D341Med (cell line): ENCODE measurements around the gene SMYD4.
A peak's percentile ranks its signal among the peaks of the same experiment; 100 is the strongest.
"Not testable (repeated sequence)": the region's sequence is repeated elsewhere in the genome, so short reads cannot be mapped to it uniquely, and the experiment has no call there.

Experiments used
- DNase-seq: peaks from one replicate; pipeline ENCODE4 v3.0.0; 2012; ENCODE audit warnings: low spot score

The SMYD4 gene

GRCh38 chr17:1783271-1783670 lies 46.4 kb downstream of the SMYD4 start:
- DNase-seq, result no peak

- no peak for DNase-seq
These were observed 47.5 kb downstream of the SMYD4 start for GRCh38 chr17:1782171-1782567.

DNA sequence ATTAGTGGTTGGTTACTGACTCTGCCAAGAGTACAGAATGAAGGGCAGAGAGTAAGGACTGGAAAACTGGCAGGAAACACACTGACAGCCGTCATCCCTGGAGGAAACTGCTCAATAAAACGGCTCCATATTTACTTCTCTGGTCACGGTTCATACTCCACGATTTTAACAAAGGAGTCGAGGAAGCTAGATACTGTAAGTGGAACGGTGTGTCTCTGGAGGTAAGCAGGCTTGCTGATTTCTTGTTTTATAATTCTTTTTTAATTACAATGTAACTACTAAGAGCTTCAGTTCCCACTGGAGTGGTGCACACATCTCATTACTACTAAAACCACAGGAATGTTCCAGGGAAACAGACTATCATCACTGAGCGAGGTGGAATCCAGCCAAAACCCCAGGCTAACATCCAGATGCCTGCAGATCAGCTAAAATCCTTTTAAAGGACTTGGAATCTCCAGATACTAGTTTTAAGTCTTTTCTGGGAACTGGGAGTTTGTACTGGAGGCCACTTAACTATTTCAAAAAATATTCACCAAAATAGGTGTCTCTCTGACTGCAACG lies 50.1 kb downstream of the SMYD4 start:
- no peak for DNase-seq

DNA sequence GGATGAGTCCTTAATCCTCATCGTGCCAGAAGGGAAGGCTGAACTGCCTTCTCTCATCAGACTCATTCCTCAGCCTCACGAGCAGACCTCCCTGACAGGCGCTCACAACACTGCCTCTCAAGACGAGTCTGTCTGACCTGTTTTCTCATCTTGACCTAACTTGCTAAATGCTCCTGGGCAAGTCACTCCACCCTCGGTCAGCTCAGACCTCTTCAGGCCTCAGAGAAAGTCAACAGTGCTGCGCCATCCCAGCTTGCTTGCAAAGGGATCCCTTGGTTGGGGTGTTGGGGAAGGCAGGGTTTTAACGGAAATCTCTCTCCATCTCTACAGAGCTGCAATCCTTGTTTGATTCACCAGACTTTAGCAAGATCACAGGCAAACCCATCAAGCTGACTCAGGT lies 52.8 kb downstream of the SMYD4 start:
- DNase-seq, result no peak

GRCh38 chr17:1776328-1776727 lies 53.4 kb downstream of the SMYD4 start:
- no peak for DNase-seq

DNA sequence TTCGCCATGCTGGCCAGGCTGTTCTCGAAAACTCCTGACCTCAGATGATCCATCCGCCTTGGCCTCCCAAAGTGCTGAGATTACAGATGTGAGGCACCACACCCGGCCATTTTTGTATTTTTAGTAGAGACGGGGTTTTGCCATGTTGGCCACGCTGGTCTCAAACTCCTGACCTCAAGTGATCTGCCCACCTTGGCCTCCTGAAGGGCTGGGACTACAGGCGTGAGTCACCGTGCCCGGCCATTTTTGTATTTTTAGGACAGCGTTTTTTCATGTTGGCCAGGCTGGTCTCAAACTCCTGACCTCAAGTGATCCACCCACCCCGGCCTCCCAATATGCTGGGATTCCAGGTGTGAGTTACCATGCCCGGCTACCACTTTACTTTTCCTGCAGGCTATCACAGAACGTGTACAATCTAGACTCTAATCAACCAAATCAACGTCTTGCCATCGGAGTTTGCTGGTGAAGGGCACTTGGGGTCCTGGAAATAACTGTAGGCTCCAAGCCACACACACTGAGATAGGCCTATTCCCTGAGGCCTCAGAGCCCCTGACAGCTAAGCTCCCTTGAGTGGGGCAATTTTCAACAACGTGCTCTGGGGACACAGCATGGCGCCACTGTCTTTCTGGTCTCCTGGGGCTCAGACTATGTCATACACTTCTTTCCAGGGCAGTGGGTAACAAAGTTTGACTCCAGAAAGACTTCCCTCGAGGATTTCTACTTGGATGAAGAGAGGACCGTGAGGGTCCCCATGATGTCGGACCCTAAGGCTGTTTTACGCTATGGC lies 55.1 kb downstream of the SMYD4 start:
- peak; percentile 58 for DNase-seq

DNA sequence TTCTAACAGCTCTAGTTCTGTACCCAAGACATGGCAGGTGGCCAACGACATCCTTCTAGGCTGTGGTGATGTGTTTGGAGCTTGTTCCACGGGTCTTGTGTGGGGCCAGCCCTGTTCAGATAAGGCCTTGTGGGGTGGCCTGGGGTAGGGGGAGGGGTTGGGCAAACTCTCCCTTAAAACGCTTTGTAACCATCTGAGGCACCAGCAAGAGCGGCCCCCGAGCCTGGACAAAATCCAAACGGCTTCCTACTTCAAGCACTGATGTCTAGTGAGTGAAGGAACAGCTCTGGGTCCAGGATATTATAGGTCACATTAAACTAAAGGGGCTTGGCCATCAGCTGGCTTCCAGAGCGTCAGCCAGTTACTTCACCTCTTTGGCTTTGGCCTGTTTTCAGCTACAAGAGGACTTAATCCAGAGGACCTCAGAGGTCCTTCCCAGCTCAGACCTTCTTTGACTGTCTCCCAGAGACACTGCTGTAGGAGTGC lies 56.0 kb downstream of the SMYD4 start:
- DNase-seq, result no peak

GRCh38 chr17:1773000-1773695 lies 56.6 kb downstream of the SMYD4 start:
- not testable (repeated sequence) for DNase-seq

DNA sequence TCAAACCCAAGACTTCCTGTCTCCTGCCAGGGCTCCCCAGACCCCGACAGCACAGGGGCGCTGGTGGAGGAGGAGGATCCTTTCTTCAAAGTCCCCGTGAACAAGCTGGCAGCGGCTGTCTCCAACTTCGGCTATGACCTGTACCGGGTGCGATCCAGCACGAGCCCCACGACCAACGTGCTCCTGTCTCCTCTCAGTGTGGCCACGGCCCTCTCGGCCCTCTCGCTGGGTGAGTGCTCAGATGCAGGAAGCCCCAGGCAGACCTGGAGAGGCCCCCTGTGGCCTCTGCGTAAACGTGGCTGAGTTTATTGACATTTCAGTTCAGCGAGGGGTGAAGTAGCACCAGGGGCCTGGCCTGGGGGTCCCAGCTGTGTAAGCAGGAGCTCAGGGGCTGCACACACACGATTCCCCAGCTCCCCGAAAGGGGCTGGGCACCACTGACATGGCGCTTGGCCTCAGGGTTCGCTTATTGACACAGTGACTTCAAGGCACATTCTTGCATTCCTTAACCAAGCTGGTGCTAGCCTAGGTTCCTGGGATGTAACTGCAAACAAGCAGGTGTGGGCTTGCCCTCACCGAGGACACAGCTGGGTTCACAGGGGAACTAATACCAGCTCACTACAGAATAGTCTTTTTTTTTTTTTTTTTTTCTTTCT lies 59.8 kb downstream of the SMYD4 start:
- no peak for DNase-seq

- no peak for DNase-seq
These were observed 62.3 kb downstream of the SMYD4 start for GRCh38 chr17:1767358-1767757.

DNA sequence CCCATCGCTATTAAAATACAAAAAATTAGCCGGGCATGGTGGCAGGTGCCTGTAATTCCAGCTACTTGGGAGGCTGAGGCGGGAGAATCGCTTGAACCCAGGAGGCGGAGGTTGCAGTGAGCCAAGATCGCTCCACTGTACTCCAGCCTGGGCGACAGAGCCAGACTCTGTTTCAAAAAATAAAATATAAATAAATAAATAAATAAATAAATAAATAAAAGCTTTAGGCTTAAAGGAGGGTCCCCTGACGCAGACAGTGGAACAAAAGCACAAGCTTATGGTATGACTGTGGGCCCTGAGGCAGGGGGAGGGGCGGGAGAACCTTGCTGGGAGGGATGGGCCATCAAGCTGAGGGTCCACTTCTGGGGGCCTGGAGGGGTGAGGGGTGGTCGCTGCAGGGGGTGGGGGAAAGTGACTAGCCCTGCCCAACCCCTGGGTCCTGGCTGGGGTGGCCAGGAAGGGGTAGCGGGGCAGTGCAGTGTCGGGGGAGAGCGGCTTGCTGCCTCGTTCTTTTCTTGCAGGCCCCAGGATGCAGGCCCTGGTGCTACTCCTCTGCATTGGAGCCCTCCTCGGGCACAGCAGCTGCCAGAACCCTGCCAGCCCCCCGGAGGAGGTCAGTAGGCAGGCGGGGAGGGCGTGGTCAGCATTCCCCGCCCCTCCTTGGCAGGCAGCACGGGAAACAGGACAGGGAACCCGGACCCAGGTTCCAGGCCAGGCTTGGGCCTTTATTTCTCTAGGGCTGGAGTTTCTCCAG lies 63.1 kb downstream of the SMYD4 start:
- DNase-seq, result no peak

DNA sequence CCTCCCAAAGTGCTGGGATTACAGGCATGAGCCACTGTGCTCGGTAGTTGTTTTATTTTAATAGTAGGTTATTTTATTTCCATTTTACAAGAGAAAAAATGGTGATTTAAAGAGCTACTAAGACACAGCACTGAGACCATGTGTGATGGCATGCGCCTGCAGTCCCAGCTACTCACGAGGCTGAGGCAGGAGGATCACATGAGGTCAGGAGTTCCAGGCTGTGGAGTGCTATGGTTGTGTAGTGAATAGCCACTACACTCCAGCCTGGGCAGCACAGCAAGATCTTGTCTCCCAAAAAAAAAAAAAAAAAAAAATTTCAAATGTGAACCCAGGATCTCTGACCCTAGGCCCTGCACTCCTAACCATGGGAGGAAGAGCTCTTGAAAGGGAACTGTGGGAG lies 64.1 kb downstream of the SMYD4 start:
- no peak for DNase-seq

DNA sequence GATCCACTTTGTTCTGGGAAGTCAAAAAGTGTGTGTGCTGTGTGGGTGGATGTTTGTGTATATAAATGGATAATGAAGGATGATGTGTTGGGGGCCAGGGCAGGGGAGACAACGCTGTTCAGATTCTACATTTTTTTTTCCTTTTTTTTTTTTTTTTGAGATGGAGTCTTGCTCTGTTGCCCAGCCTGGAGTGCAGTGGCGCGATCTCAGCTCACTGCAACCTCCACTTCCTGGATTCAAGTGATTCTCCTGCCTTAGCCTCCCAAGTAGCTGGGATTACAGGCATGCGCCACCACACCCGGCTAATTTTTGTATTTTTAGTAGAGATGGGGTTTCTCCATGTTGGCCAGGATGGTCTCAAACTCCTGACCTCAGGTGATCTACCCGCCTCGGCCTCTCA lies 65.0 kb downstream of the SMYD4 start:
- not testable (repeated sequence) for DNase-seq

DNA sequence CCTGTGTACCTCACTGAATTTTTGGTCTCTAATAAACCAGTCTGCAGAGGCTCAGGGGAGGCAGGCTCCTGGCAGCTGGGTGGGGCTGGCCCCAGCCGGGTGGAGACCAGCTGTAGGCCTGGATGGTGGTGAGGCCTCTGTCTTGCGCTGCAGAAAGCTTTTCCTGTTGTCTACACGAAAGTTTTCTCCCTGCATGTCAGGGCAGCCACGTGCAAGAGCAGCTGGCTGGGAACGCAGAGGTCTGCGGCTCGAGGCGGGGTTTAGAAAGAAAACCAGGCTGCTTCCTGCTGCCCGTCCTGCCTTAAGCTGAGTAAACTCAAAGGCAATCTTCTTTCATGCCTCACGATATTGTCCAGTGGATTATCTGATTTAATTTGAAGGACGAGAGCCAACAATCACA lies 65.4 kb downstream of the SMYD4 start:
- DNase-seq, result no peak

GRCh38 chr17:1762901-1763898 lies 66.5 kb downstream of the SMYD4 start:
- DNase-seq, result peak; percentile 64

GRCh38 chr17:1762233-1762900 lies 67.3 kb downstream of the SMYD4 start:
- DNase-seq, result peak; percentile 45

GRCh38 chr17:1759529-1759928 lies 70.2 kb downstream of the SMYD4 start:
- DNase-seq, result no peak

DNA sequence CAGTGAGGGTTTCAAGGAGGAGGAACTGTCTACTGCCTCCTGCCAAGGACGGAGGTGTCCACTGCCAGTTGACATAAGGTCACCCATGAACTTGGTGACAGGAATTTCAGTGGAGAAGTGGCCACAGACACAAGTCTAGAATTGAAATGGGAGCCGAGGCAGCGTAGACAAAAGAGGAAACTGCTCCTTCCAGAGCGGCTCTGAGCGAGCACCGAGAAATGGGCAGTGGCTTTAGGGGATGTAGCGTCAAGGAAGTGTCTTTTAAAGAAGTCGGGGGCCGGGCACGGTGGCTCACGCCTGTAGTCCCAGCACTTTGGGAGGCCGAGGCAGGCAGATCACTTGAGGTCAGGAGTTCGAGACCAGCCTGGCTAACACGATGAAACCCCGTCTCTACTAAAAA lies 70.9 kb downstream of the SMYD4 start:
- DNase-seq, result no peak

GRCh38 chr17:1755827-1756262 lies 73.9 kb downstream of the SMYD4 start:
- no peak for DNase-seq

DNA sequence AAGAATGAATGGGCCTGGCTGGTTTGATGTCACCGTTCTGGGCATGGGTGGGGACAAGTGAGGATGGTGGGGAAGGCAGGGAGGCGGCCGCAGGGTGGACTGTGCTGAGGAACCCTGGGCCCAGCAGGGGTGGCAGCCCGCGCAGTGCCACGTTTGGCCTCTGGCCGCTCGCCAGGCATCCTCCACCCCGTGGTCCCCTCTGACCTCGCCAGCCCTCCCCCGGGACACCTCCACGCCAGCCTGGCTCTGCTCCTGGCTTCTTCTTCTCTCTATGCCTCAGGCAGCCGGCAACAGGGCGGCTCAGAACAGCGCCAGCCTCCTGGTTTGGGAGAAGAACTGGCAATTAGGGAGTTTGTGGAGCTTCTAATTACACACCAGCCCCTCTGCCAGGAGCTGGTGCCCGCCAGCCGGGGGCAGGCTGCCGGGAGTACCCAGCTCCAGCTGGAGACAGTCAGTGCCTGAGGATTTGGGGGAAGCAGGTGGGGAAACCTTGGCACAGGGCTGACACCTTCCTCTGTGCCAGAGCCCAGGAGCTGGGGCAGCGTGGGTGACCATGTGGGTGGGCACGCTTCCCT lies 74.4 kb downstream of the SMYD4 start:
- DNase-seq, result no peak
